ENCODE data around the gene TAF4.

GRCh38 chr20:62023935-62024334 is 41.7 kb downstream of the TAF4 start:
- TF ChIP-seq POLR2A (IDR thresholded peaks at IDR 0.05) (no peak), CTCF (IDR thresholded peaks at IDR 0.05) (no peak)
